Nucleus accumbens (tissue), 56 donors: Measurements from ENCODE around the gene PRMT7.

ENCODE experiments used
- DNase-seq, 56 donors: peaks; one replicate each; lab custom pipeline; 2025; lab: John Stamatoyannopoulos, UW

PRMT7 gene

GRCh38 chr16:68345958-68346635 lies 35.3 kb downstream of the PRMT7 start:
- no peak for DNase-seq

GRCh38 chr16:68346892-68347480 lies 36.2 kb downstream of the PRMT7 start:
- peak in 1 of 56 donors; percentile 11 for DNase-seq

DNA sequence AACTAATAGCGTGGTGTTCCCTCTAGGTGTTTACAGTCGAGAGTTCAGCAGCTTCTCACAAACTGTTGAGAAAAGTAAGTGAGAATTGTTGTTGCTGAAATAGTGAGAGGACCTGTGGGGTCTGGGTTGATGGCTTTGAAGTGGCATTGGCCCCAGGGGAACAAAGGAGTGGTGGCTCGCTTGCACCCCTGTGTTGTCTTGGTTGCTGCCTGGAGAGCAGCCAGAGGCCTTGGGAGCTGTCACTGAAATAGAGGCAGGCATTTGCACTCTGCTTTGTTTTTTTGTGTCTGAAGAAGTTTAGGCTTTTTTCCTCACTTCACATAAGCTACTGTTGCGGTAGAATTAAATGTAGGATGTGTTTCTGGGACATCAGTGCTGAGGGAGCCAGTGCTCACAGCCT lies 36.8 kb downstream of the PRMT7 start:
- DNase-seq, result no peak

- no peak for DNase-seq
These were observed 38.0 kb downstream of the PRMT7 start for GRCh38 chr16:68348639-68349445.

- DNase-seq, result no peak
These were observed 39.1 kb downstream of the PRMT7 start for GRCh38 chr16:68349838-68350410.

DNA sequence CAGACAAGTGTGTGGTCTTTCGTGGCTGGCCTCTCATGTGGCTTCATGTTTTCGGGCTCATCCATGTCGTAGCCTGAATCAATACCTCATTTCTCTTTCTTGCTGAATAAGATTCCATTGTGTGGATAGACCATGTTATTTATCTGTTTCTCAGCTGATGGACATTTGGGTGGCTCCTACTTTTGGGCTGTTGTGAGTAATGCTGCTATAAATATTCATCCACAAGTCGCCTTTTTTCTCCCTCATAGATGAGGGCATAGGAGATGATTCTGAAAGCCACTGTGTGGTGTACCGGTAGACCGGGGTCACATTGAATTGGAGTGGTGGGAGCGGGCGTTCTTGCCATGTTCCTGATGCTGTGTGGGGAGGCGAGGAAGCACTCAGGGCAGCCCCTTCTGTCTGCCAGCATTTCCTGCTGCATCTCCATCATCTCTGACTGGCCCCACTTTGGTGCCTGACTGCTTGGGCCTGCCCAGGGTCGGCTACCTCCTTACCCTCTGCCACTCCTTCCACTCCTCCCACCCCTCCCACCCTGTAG lies 40.1 kb downstream of the PRMT7 start:
- no peak for DNase-seq

GRCh38 chr16:68351463-68351862 lies 40.6 kb downstream of the PRMT7 start:
- no peak for DNase-seq

GRCh38 chr16:68351991-68352431 lies 41.2 kb downstream of the PRMT7 start:
- DNase-seq, result no peak

DNA sequence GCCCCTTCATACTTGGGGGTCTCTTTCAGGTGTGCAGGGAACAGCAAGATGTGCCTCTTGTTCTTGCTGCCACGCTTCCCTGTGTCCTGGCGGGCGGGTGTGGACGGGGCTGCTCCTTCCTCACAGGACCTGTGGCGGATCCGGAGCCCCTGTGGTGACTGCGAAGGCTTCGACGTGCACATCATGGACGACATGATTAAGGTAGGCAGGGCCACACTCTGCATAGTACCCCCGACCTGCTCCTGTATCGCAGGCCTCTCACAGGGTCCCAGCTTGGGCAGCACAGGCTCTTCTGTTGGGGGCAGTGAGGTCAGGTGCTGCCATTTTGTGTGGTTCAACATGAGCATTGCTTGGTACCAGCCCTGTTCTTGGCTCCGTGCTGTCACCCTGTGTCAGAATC lies 42.5 kb downstream of the PRMT7 start:
- DNase-seq, result no peak

GRCh38 chr16:68354816-68355215 lies 44.0 kb downstream of the PRMT7 start:
- DNase-seq, result no peak

GRCh38 chr16:68355447-68356248 lies 44.8 kb downstream of the PRMT7 start:
- DNase-seq, result peak in 1 of 56 donors; percentile 29

- DNase-seq, result peak in 1 of 56 donors; percentile 20
These were observed 45.6 kb downstream of the PRMT7 start for GRCh38 chr16:68356249-68356918.

GRCh38 chr16:68356919-68357286 lies 46.1 kb downstream of the PRMT7 start:
- DNase-seq, result no peak

DNA sequence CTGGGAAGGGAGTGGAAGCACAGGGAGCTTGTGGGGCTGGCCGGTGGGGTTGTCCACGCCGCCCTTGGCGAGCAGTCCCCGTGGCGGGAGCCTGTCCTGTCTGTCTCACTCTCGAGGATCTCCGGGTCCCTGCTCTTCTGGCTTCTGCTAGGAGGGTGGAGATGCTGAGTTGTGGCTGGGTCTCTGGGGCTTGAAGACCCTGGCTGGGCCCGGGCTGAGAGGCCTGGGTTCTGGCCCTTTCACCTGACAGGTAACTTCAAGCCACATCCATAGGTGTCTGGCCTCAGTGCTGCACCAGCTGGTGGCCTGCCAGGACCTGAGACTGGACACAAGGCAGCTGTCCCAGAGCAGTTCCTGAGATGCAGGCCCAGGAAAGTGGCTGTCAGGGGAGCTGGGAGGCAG lies 46.7 kb downstream of the PRMT7 start:
- no peak for DNase-seq

GRCh38 chr16:68357923-68358322 lies 47.1 kb downstream of the PRMT7 start:
- DNase-seq, result no peak

DNA sequence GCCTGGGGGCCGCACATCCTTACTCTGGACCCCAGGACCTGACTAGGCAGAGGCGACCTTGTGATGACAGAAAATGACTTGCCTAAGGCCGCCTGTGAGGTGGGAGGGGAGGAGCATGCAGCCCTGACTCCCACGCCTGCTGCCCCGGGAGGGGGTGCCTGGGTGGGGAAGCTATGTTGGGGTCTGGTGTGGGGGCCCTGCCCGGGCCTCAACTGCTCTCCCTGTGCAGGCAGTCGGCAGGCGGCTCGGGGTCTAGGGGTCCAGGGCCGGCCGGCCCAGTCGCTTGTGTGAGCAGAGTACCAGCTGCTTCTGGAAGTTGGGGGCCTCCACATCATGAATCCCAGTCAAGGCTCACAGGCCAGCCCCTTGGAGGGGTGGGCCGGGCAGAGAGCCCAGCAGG lies 48.1 kb downstream of the PRMT7 start:
- DNase-seq, result no peak

GRCh38 chr16:68359398-68360191 lies 48.8 kb downstream of the PRMT7 start:
- no peak for DNase-seq

GRCh38 chr16:68360547-68360946 lies 49.7 kb downstream of the PRMT7 start:
- DNase-seq, result no peak

- DNase-seq, result peak in 11 of 56 donors; percentile 7 to 51 (median 26)
These were observed 50.1 kb downstream of the PRMT7 start for GRCh38 chr16:68360956-68361355.
